Measurements from ENCODE around the gene PDK3. TPM values are rescaled to one million over a fixed set of nuclear protein-coding genes. Genes with fewer than 3 reads are reported as not detected.
A peak's percentile ranks its signal among the peaks of the same experiment; 100 is the strongest.

PDK3 gene
- total RNA-seq = 10 to 100 TPM; 37.3 to 38.2 TPM

DNA sequence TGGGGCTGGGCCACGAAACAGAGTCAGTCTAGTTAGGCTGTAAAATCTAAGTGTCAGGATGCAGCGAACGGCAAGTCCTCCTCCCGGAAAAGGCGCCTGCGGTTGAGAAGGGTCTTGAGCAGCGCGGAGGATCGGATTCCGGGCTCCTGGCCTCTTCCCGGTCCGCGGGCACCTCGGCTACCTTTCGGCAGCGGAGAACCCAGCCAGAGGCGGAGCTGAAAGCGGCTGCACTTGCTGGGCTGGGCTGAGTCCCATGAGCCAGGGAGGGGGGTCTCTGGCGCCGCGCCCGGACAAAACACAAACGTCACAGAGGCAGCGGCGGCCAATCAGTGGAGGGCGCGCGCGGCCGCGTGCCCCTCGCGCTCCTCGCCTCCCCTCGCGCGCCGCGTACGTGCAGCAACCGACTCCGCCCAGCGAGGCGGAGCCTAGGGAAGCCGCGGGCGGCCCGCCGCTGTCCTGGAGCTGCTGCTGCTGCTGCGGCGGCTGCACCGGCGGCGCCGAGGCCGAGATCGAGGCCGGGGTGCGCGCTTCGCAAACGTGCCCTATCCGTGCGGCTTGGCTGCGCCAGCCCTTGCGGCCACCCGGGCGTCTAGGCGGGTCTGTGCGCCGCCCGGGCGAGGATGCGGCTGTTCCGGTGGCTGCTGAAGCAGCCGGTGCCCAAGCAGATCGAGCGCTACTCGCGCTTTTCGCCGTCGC lies at the start of gene PDK3:
Gene PDK3 (plus strand): TSS at position 451 of the 696 bp plus-strand sequence. CDS start 170 bp downstream, at position 621.
- H3K4me1 Mint-ChIP-seq = peaks cover 32% of the 10 kb centered on the region
- no peaks in the 10 kb centered on the region for H3K27me3 Mint-ChIP-seq
- peak within 1 kb of the TSS; percentile 81 for H3K4me3 Mint-ChIP-seq
- H3K9me3 Mint-ChIP-seq = no peaks in the 10 kb centered on the region
- peak within 1 kb of the TSS; percentile 87 for H3K27ac Mint-ChIP-seq
- peaks cover 5% of the 10 kb centered on the region for H3K36me3 Mint-ChIP-seq
- DNase-seq = peak; percentile 88

DNA sequence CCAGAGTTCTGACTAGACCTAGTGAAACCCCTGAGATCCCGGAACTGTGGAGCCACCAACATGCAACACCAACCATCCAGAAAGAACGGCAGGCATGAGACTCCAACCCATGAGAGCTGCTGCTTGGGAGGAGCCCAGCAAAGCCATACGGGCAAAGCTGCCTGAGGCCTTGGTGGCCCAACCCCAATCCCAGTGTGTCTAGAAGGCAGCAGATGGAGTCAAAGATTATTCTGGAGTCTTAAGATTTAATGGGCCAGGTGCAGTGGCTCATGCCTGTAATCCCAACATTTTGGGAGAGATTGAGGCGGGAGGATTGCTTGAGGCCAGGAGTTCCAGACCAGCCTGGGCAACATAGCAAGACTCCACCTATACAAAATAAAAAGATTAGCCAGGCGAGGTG lies 49.2 kb upstream of the PDK3 start:
- Mint-ChIP-seq H3K27me3 (no peaks in the 10 kb centered on the region), H3K4me1 (no peaks in the 10 kb centered on the region), H3K4me3 (no peak overlapping the region), H3K9me3 (peaks cover 3% of the 10 kb centered on the region), H3K27ac (no peak overlapping the region), H3K36me3 (no peaks in the 10 kb centered on the region)
- DNase-seq = no peak

DNA sequence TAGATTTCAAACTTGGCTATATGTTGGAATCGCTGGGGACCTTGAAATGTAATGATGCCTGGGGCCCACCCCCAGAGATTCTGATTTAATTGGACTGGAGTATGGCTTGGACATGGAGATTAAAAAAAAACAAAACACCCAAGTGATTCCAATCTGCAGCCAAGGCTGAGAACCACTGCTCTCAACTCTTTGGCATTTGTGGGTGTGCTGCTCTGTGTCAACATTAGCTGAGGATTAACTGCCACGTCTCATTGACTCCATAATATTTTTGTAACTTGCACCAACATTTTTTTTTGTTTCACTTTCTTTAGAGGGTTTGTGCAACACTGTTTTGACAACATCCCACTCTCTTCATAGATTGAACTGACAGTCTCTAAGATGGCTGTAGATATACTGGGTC lies 41.1 kb upstream of the PDK3 start:
- Mint-ChIP-seq H3K27me3 (no peaks in the 10 kb centered on the region), H3K27ac (no peak overlapping the region), H3K4me3 (no peak overlapping the region)

DNA sequence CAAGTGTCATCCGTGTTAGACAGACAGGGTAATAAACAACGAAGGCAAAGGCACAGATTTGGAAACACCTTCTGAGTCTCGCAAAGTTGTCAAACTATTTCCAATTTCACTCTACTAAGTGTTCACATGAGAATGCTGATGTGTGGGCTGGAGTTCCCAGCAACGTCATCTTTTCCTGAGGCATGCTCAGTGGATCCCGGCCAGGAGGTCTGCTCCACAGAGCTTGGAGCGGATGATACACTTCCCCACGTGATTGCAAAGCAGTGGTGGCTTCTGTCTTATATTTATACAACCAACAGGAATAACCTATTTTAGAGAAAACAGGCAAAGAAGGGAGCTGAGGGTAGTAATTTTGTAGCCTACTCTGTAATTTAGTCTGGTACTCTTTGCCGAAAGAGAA lies 40.1 kb upstream of the PDK3 start:
- Mint-ChIP-seq H3K4me1 (no peaks in the 10 kb centered on the region), H3K4me3 (no peak overlapping the region), H3K9me3 (peaks cover 2% of the 10 kb centered on the region), H3K36me3 (no peaks in the 10 kb centered on the region), H3K27me3 (no peaks in the 10 kb centered on the region), H3K27ac (no peak overlapping the region)
- DNase-seq = no peak

More for the DNA sequence above, 41.1 kb upstream of the PDK3 start:
- Mint-ChIP-seq H3K4me1 (no peaks in the 10 kb centered on the region), H3K36me3 (no peaks in the 10 kb centered on the region), H3K9me3 (peaks cover 3% of the 10 kb centered on the region)
- no peak for DNase-seq

DNA sequence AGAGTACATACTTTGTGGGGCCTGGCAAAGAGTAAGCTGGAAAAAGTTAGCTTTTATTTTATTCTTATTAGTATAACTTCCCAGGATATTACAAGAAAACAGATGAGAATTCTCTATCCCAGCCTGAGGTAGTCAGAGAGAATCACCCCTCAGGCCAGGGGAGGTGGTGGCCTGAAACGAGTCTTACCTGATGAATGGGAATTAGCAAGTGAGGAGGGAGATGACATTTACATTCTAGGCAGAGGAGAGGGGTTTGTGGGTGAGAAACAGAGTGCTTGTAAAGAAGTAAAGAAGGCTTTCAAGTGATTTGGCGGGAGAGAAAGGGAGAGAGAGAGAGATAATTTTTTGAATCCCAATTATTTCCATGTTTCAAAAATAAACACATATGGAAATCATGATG lies 39.3 kb upstream of the PDK3 start:
- H3K27ac Mint-ChIP-seq = no peak overlapping the region
- H3K27me3 Mint-ChIP-seq = no peaks in the 10 kb centered on the region
- no peak overlapping the region for H3K4me3 Mint-ChIP-seq
- H3K9me3 Mint-ChIP-seq = peaks cover under 1% of the 10 kb centered on the region
- DNase-seq = no peak
- H3K36me3 Mint-ChIP-seq = no peaks in the 10 kb centered on the region
- H3K4me1 Mint-ChIP-seq = no peaks in the 10 kb centered on the region

DNA sequence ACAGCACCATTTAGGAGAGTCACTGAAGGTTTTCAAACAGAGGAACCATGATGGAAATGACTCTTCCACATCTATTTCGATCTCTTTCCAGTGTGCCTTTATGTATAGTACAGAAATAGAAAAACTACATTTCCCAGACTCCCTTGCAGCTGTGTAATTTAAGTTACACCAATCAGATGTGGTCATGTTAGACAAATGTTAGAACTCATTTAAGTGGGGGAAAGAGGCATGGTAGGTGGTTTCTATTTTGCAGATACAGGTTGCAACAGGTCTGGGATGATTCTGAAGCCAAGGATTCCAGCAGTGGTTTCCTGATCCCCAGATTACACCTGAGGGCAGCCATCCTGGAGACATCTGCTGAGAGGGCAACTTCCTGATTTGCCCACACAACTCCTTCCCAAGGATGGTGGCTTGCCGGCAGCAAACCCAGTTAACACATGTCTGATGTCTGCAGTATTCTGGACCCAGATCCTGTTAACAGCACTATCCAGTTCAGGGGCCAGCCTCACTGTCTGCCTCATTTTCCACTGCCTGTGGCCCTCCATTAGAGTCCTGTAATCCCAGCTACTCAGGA lies 38.7 kb upstream of the PDK3 start:
- Mint-ChIP-seq H3K36me3 (no peaks in the 10 kb centered on the region), H3K4me3 (no peak overlapping the region), H3K9me3 (no peaks in the 10 kb centered on the region), H3K4me1 (no peaks in the 10 kb centered on the region), H3K27me3 (no peaks in the 10 kb centered on the region), H3K27ac (no peak overlapping the region)
- no peak for DNase-seq

DNA sequence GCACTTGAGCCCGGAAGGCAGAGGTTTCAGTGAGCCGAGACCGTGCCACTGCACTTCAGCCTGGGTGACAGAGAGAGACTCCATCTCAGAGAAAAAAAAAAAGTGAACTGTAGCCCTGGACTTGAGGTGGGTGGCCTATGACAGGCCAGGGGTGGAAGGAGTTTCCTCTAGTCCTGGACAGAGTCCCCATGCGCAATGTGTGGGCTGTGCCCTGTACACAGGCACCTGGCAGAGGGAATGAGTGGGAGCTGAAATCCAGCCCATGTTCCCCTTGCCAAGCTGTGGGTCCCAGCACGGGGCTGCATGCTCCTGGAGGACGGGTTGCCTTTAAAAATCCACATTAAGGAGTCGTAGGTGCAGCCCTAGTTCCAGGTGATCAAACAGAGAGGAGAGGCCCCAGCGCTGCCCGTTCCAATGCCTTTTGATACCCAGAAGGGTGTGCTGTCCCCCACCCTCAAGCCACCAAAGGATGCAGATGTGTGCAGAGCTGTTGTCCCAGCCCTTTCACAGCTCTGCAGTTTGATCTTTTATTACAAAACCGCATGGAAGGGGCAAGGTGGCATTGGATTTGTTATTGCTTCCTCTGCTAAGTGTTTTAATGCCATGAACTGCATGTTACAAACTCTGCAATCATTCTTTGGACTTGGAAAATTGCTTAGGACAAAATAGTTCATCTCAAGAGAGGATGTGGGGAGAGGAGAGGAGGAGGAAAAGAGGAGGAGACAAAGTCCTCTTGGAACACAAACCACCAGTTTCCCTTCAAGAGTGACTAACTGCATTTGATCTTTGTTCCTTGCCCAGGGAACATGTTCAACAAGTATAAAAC lies 38.0 kb upstream of the PDK3 start:
- Mint-ChIP-seq H3K9me3 (no peaks in the 10 kb centered on the region), H3K4me1 (no peaks in the 10 kb centered on the region), H3K4me3 (no peak overlapping the region), H3K27ac (no peak overlapping the region), H3K27me3 (no peaks in the 10 kb centered on the region), H3K36me3 (no peaks in the 10 kb centered on the region)
- DNase-seq = no peak

DNA sequence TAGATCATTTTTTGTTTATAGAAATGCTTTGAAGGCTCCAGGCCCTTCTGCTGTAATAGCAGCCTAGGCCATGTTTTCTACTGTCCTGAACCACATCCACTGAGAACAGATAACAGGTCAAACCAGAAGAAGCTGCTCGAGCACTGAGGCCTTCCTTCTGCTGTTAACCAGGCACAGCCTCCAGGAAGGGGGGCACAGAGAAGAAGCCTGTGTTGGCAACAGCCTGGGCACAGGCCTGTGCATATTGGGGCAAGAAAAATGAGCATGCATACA lies 37.4 kb upstream of the PDK3 start:
- Mint-ChIP-seq H3K27ac (no peak overlapping the region), H3K4me3 (no peak overlapping the region), H3K9me3 (no peaks in the 10 kb centered on the region), H3K36me3 (no peaks in the 10 kb centered on the region), H3K4me1 (no peaks in the 10 kb centered on the region), H3K27me3 (no peaks in the 10 kb centered on the region)
- no peak for DNase-seq

DNA sequence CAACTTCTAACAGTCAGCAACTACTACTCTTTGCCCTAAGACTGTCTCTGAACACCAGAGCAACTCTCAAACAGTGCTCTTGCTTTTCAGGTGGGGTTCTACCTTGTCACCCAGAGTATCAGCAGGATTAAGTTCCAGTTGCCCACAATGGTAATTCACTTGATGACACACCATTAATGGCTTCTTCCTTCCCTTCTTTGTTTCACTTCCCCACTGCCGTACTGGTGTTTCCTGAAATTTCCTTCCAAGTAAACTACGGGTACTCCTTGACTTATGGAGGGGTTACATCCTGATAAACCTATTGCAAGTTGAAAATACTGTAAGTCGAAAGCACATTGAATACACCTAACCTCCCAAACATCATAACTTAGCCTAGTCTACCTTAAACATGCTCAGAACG lies 36.6 kb upstream of the PDK3 start:
- H3K4me3 Mint-ChIP-seq = no peak overlapping the region
- no peaks in the 10 kb centered on the region for H3K4me1 Mint-ChIP-seq
- no peak for DNase-seq
- no peaks in the 10 kb centered on the region for H3K9me3 Mint-ChIP-seq
- H3K36me3 Mint-ChIP-seq = no peaks in the 10 kb centered on the region
- H3K27ac Mint-ChIP-seq = no peak overlapping the region
- no peaks in the 10 kb centered on the region for H3K27me3 Mint-ChIP-seq

DNA sequence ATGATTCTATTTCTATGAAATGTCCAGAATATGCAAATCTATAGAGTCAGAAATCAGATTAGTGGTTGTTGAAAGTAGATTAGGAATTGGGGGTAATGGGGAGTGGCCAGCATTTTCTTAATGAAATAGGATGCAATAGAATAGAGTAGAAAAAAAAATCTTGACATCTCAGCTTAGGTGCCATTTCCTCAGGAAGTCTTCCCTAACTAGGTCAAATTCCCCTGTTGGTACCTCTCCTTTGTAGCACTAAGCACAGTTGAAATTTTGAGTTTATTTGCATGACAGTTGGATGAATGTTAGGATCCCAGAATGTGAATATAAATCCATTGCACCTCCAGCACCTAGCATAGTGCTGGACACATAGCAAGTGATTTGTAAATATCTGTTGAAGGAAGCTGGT lies 30.0 kb upstream of the PDK3 start:
- no peaks in the 10 kb centered on the region for H3K9me3 Mint-ChIP-seq
- H3K27me3 Mint-ChIP-seq = no peaks in the 10 kb centered on the region
- H3K36me3 Mint-ChIP-seq = no peaks in the 10 kb centered on the region
- no peak for DNase-seq
- H3K4me1 Mint-ChIP-seq = peaks cover 4% of the 10 kb centered on the region
- H3K4me3 Mint-ChIP-seq = no peak overlapping the region
- H3K27ac Mint-ChIP-seq = no peak overlapping the region

DNA sequence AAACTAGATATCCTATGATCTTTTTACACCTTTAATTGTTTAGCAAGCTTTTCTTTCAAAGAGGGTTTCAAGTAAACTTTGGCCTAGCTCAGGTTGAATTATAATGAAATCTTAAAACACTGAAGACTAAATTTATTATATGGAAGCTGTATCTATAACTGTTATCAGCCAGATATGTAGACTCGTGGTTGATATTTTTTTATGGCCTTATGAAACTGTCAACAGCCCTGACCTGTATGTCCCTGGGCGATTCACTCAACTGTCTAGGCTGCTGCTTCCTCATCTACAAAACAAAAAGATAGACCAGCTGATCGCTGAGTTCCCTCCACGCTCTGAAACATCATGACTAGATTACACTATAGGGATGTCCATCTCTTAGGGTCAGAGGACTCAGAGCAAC lies 21.2 kb upstream of the PDK3 start:
- Mint-ChIP-seq H3K36me3 (no peaks in the 10 kb centered on the region), H3K27ac (no peak overlapping the region), H3K27me3 (no peaks in the 10 kb centered on the region), H3K4me3 (no peak overlapping the region), H3K4me1 (no peaks in the 10 kb centered on the region), H3K9me3 (peaks cover 1% of the 10 kb centered on the region)
- no peak for DNase-seq

DNA sequence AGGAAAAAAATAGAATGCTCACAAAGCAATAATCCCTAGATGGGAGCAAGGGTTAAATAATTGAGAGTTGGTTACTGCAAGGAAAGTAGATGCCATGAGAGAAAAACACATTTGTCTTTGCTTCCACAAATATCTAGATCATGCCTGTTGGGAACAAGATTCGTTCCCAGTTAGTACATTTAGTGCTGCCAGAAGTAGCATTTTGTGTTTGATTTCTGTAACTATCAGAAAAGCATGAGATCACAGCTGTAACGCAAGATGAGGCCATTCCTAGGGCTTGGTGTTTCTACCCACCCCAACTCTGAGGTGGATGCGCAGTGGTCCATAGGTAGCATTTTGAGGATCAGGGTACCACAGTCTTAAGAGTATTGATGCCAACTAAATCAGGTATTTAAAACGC lies 20.4 kb upstream of the PDK3 start:
- Mint-ChIP-seq H3K27me3 (no peaks in the 10 kb centered on the region), H3K27ac (no peak overlapping the region), H3K9me3 (peaks cover 1% of the 10 kb centered on the region), H3K4me3 (no peak overlapping the region), H3K4me1 (no peaks in the 10 kb centered on the region), H3K36me3 (no peaks in the 10 kb centered on the region)
- no peak for DNase-seq

DNA sequence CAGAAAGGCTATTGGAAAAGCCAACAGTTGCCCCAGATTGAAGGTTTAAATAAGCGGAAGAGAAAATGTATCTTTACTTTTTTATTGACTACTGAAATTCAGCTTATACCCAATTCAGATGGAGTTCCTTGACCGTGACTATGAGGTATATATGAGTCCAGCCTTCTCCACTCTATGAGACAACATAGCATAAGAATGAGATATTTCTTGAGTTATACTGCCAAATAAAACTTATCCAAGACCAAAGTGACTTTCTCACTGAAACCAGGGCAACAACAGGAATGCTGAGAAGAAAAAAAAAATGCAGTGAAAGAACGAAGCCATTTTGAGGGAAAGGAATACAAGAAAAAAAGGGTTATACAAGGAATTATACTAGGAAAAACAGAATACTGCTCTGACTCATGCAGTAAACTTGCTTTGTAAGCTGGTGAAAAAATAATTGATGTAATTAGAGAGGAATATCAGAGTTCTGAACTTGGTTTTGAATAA lies 16.3 kb upstream of the PDK3 start:
- H3K36me3 Mint-ChIP-seq = peaks cover 2% of the 10 kb centered on the region
- H3K4me3 Mint-ChIP-seq = no peak overlapping the region
- no peaks in the 10 kb centered on the region for H3K27me3 Mint-ChIP-seq
- H3K9me3 Mint-ChIP-seq = peaks cover 3% of the 10 kb centered on the region
- H3K4me1 Mint-ChIP-seq = peaks cover 2% of the 10 kb centered on the region
- H3K27ac Mint-ChIP-seq = no peak overlapping the region
- no peak for DNase-seq

DNA sequence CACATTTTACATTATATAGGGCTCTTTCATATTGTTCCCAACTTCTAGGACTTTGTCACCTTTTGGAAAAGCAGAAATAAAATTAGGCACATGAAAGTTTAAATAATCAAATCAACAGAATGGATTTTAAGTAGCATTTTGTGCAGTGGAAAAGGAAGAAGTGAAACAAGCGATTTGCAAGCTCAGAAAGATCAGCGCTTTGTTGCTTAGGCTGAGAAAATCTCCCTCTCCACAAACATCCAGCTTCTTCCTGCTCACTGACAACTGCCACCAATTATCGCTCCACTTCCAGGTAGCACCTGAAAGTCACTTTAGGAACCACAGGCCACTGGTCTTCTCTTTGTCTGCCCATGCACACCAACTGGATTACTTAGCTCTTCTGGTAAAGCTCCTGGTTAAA lies 2.0 kb upstream of the PDK3 start:
- H3K27me3 Mint-ChIP-seq = no peaks in the 10 kb centered on the region
- H3K4me3 Mint-ChIP-seq = no peak overlapping the region
- peaks cover 20% of the 10 kb centered on the region for H3K4me1 Mint-ChIP-seq
- H3K9me3 Mint-ChIP-seq = no peaks in the 10 kb centered on the region
- no peak for DNase-seq
- H3K36me3 Mint-ChIP-seq = peaks cover 2% of the 10 kb centered on the region
- no peak overlapping the region for H3K27ac Mint-ChIP-seq

DNA sequence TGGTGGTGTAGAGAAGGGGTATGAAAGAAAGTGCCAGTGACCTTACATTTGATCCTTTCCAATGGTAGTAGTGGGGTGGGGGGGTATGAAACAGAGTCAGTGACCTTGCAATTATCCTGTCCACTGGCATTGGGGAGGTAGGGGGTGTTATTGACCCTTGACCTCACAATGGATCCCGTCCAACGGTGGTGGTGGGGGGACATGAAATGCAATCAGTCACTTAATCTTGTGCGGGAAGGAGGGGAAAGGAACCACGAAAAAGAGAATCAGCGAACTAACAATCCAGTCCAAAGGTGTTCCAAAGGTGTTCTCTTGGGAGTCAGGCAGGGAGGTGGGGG lies 619 bp upstream of the PDK3 start:
- peaks cover 30% of the 10 kb centered on the region for H3K4me1 Mint-ChIP-seq
- H3K27me3 Mint-ChIP-seq = no peaks in the 10 kb centered on the region
- DNase-seq = no peak
- H3K4me3 Mint-ChIP-seq = peak overlapping the region; percentile 81
- H3K9me3 Mint-ChIP-seq = no peaks in the 10 kb centered on the region
- peaks cover 5% of the 10 kb centered on the region for H3K36me3 Mint-ChIP-seq
- H3K27ac Mint-ChIP-seq = peak overlapping the region; percentile 87

DNA sequence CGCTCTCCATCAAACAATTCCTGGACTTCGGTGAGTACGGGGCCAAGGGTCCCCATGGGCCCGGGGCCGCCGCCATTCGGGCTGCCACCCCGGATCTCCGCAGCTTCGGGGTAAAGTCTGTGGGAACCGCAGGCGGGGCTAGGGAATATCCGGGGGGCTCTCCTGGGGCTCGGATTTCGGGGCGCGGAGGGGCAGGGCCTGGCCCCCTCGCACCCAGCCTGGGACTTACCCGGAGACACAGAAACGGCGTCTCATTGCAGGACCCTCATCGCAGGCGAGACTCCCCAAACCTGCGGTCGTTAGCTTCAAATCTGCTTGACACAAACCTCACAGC lies 413 bp downstream of the PDK3 start:
- Mint-ChIP-seq H3K27me3 (no peaks in the 10 kb centered on the region), H3K9me3 (no peaks in the 10 kb centered on the region), H3K4me3 (peak overlapping the region; percentile 81), H3K27ac (peak overlapping the region; percentile 79), H3K36me3 (peaks cover 5% of the 10 kb centered on the region), H3K4me1 (peaks cover 35% of the 10 kb centered on the region)
- no peak for DNase-seq
